Measurements from ENCODE around the gene LRRN4CL. TPM values are rescaled to one million over a fixed set of nuclear protein-coding genes. Genes with fewer than 3 reads are reported as not detected.

LRRN4CL gene
- total and polyA plus RNA-seq, 9 of the 15 experiments (the other 6 are each of a cell fraction or from before 2014, with no cell fraction given): 0.03 to 0.11 (median 0.05) TPM; not detected in 4

- TF ChIP-seq E2F4 (CRISPR knock-in tag; IDR thresholded peaks at IDR 0.05; ENCODE audit: low read depth) (no peak), PTRF (tag; IDR thresholded peaks at IDR 0.05) (no peak), POLR2A (conservative IDR thresholded peaks at IDR 0.05) (peak; percentile 100), COPS2 (conservative IDR thresholded peaks at IDR 0.05) (no peak), POLR2AphosphoS5 (IDR thresholded peaks at IDR 0.05; ENCODE audit: control insufficient read depth, insufficient read depth, low read depth, low read length) (peak; percentile 100), SAFB2 (IDR thresholded peaks at IDR 0.05; ENCODE audit: borderline replicate concordance, low read depth, low read length, severe bottlenecking) (no peak), KDM4B (IDR thresholded peaks at IDR 0.05; ENCODE audit: borderline replicate concordance in 2 of 2, low read depth in 1 of 2) (no peak), MTA1 (IDR thresholded peaks at IDR 0.05; ENCODE audit: borderline replicate concordance) (no peak), SMAD1 (IDR thresholded peaks at IDR 0.05; ENCODE audit: low read depth, low read length, partially characterized antibody) (peak; percentile 97), KAT2B (IDR thresholded peaks at IDR 0.05; ENCODE audit: low read depth, low read length) (no peak), POU5F1 (IDR thresholded peaks at IDR 0.05; ENCODE audit: borderline replicate concordance, low read depth, low read length, partially characterized antibody) (no peak), ZNF766 (CRISPR knock-in tag; conservative IDR thresholded peaks at IDR 0.05) (peak; percentile 60; the same call in 1 of the 2 replicates), ZEB2 (IDR thresholded peaks at IDR 0.05) (no peak), HES1 (IDR thresholded peaks at IDR 0.05; ENCODE audit: low read depth) (no peak), POLR2H (tag; IDR thresholded peaks at IDR 0.05; ENCODE audit: low read depth) (peak; percentile 98), DACH1 (IDR thresholded peaks at IDR 0.05; ENCODE audit: partially characterized antibody) (no peak), ZNF436 (CRISPR knock-in tag; IDR thresholded peaks at IDR 0.05) (peak; percentile 72; the same call in 1 of the 2 replicates), MYBL2 (IDR thresholded peaks at IDR 0.05; ENCODE audit: low read depth) (no peak), MYBL2 (CRISPR knock-in tag; IDR thresholded peaks at IDR 0.05; ENCODE audit: borderline replicate concordance) (no peak), FOXJ2 (tag; IDR thresholded peaks at IDR 0.05) (no peak), JUND (IDR thresholded peaks at IDR 0.05; ENCODE audit: borderline replicate concordance, low read depth, low read length) (no peak), JUND (tag; IDR thresholded peaks at IDR 0.05; ENCODE audit: borderline replicate concordance, low read depth, low read length) (no peak), NCOR1 (IDR thresholded peaks at IDR 0.05) (peak; percentile 75), FOXA3 (CRISPR knock-in tag; conservative IDR thresholded peaks at IDR 0.05 in 1 of 2, IDR thresholded peaks at IDR 0.05 in 1 of 2) (no peak), TARDBP (IDR thresholded peaks at IDR 0.05) (0 out of 2 replicates have a peak, but pooled peaks have one; percentile 52), FOS (IDR thresholded peaks at IDR 0.05; ENCODE audit: extremely low read depth, insufficient read length) (peak; percentile 51), KAT8 (IDR thresholded peaks at IDR 0.05; ENCODE audit: low read depth) (no peak)
Measured at GRCh38 chr11:62665075-62665598, 24.2 kb downstream of the LRRN4CL start, which contains the start of the genes C11orf98 and CSKMT (continued).

All from K562 (cell line).